HEK293T (cell line): Measurements from ENCODE around the gene TJP2.

Source experiments
- BHLHE40 ChIP-seq: fragments of 450-650 bp; IDR thresholded peaks from 2 replicates; pipeline ENCODE4 v1.6.1; 2016; ENCODE audit warnings: mild to moderate bottlenecking, moderate library complexity, borderline replicate concordance
- FOXA1 ChIP-seq: fragments of 450-650 bp; IDR thresholded peaks from 2 replicates; pipeline ENCODE4 v1.6.1; 2016; ENCODE audit warnings: mild to moderate bottlenecking
- HDGF ChIP-seq: fragments of 450-650 bp; IDR thresholded peaks from 2 replicates; pipeline ENCODE4 v1.6.1; 2017; ENCODE audit warnings: antibody characterized with exemption, borderline replicate concordance
- NFRKB ChIP-seq: fragments of 450-650 bp; IDR thresholded peaks from 2 replicates; pipeline ENCODE4 v1.6.1; 2016; ENCODE audit warnings: mild to moderate bottlenecking, moderate library complexity
- SUZ12 ChIP-seq: fragments of 450-650 bp; IDR thresholded peaks from 2 replicates; pipeline ENCODE4 v1.6.1; 2016; ENCODE audit warnings: mild to moderate bottlenecking
- TARDBP ChIP-seq: fragments of 450-650 bp; IDR thresholded peaks from 2 replicates; pipeline ENCODE4 v1.6.1; 2016

DNA sequence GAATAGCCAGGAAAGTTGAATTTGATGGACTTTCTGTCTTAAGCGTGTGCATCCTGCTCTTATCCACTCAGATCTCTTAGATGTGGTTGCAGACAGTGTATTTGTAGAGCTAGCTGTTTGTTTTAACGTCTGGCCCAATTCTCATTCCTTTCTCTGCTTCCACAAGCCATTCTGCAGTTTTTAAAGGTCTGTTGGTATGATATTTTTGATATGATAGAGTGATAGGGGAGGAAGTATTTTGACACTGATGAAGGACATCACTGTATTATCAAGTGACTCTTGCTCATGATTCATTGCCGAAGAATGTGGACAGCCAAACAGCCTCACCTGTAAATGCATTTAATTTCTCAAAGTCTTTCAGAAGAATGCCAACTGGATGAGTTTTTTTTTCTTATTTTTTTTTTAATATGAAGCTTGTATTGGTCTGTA lies 4.5 kb downstream of the TJP2 start:
- TF ChIP-seq FOXA1 = no peak
- TF ChIP-seq BHLHE40 = no peak
- no peak for TF ChIP-seq HDGF
- TF ChIP-seq SUZ12 = no peak
- no peak for TF ChIP-seq NFRKB
- no peak for TF ChIP-seq TARDBP
